Measurements from ENCODE around the gene CENPS. TPM values are rescaled to one million over a fixed set of nuclear protein-coding genes. Genes with fewer than 3 reads are reported as not detected.

Gene CENPS
- total RNA-seq, 1 experiment from 2014 or later = 17.8 TPM

DNA sequence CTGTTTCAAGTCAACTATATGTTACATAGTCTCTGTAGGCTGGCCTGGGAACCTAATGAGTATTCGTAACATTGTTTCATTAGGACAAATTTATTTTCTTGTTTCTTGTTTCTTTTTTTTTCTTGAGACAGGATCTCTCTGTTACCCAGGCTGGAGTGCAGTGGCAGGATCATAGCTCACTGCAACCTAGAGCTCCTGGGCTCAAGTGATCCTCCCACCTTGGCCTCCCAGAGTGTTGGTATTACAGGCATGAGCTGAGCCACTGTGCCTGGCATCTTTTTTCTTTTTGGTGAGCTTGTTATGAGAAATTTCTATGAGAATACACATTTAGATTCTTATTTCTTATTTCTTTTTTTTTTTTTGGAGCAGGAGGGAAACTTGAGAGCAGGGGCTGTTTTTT lies 6.8 kb downstream of the CENPS start:
- Mint-ChIP-seq H3K4me3 (no peak overlapping the region), H3K4me1 (0 out of 4 replicates have a peak, but pooled peaks cover 0 to 3% of the 10 kb centered on the region in 2 experiments), H3K36me3 (ENCODE audit: insufficient read depth in 1 of 3, low read depth in 3 of 3) (peaks cover 0 to 4% (median 0%) of the 10 kb centered on the region in 3 experiments; a peak in 3 of 7 replicates), H3K9me3 (no peaks in the 10 kb centered on the region), H3K27ac (peak overlapping the region in 1 of 3 experiments; percentile 23; a peak in 1 of 7 replicates), H3K27me3 (ENCODE audit: low read depth) (no peaks in the 10 kb centered on the region)
- H3K79me2 ChIP-seq (ENCODE audit: insufficient read depth, low read length) = no peaks in the 10 kb centered on the region
- H3K56ac ChIP-seq (ENCODE audit: insufficient read length, low read depth, low read length) = no peak overlapping the region
- H3K4ac ChIP-seq (ENCODE audit: low read depth, low read length) = no peak overlapping the region
- no peak overlapping the region for H4K91ac ChIP-seq (ENCODE audit: insufficient read length, low read depth, low read length)
- H3K23ac ChIP-seq (ENCODE audit: insufficient read length, low read depth, low read length) = no peak overlapping the region
- no peak overlapping the region for H3K4me2 ChIP-seq (ENCODE audit: insufficient read depth, insufficient read length, low read length)
- no peak overlapping the region for H2AFZ ChIP-seq (ENCODE audit: low read length)
- H3K27ac ChIP-seq (ENCODE audit: insufficient read length, low read depth, low read length) = no peak overlapping the region
- no peak overlapping the region for H2AK5ac ChIP-seq (ENCODE audit: insufficient read length, low read length)
- H3K14ac ChIP-seq (ENCODE audit: insufficient read depth, low read length) = no peak overlapping the region
- DNase-seq = no peak
- H3T11ph ChIP-seq (ENCODE audit: low read length) = no peak overlapping the region
- H4K5ac ChIP-seq (ENCODE audit: insufficient read length, low read depth, low read length) = no peak overlapping the region
- H4K20me1 ChIP-seq (ENCODE audit: control insufficient read depth, insufficient read depth, insufficient read length) = no peaks in the 10 kb centered on the region
- no peaks in the 10 kb centered on the region for H3K27me3 ChIP-seq (ENCODE audit: insufficient read depth, low read length)
- H3K4me1 ChIP-seq (ENCODE audit: insufficient read depth, low read length) = no peaks in the 10 kb centered on the region
- H3K23me2 ChIP-seq (ENCODE audit: insufficient read length, low read depth, low read length, poor library complexity, severe bottlenecking) = no peaks in the 10 kb centered on the region
- no peaks in the 10 kb centered on the region for H3K79me1 ChIP-seq (ENCODE audit: insufficient read depth, low read depth, low read length, poor library complexity, severe bottlenecking)
- TF ChIP-seq, protein P1, sequence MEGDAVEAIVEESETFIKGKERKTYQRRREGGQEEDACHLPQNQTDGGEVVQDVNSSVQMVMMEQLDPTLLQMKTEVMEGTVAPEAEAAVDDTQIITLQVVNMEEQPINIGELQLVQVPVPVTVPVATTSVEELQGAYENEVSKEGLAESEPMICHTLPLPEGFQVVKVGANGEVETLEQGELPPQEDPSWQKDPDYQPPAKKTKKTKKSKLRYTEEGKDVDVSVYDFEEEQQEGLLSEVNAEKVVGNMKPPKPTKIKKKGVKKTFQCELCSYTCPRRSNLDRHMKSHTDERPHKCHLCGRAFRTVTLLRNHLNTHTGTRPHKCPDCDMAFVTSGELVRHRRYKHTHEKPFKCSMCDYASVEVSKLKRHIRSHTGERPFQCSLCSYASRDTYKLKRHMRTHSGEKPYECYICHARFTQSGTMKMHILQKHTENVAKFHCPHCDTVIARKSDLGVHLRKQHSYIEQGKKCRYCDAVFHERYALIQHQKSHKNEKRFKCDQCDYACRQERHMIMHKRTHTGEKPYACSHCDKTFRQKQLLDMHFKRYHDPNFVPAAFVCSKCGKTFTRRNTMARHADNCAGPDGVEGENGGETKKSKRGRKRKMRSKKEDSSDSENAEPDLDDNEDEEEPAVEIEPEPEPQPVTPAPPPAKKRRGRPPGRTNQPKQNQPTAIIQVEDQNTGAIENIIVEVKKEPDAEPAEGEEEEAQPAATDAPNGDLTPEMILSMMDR (conservative IDR thresholded peaks at IDR 0.05) = no peak
- no peak overlapping the region for H2BK120ac ChIP-seq (ENCODE audit: low read depth, low read length, poor library complexity, severe bottlenecking)
- no peak overlapping the region for H2BK12ac ChIP-seq (ENCODE audit: insufficient read length, low read depth, low read length)
- H4K8ac ChIP-seq (replicated peaks; ENCODE audit: insufficient read length, low read depth, low read length) = no peak overlapping the region
- H3K9me3 ChIP-seq (ENCODE audit: control insufficient read depth, low read depth, low read length) = no peaks in the 10 kb centered on the region
- H3K18ac ChIP-seq (ENCODE audit: insufficient read length, low read depth, low read length) = no peak overlapping the region
- H2BK5ac ChIP-seq (ENCODE audit: insufficient read length, low read length) = no peak overlapping the region
- H3K9ac ChIP-seq (ENCODE audit: extremely low read depth, insufficient read length, low read length) = no peak overlapping the region
- no peak overlapping the region for H2BK15ac ChIP-seq (ENCODE audit: low read depth, low read length)
- WGBS (ENCODE audit: extremely low coverage, insufficient read length, low lambda C conversion rate) = no CpG with 5 or more reads among the region's 1 CpG
- H2BK20ac ChIP-seq (ENCODE audit: low read depth, low read length, poor library complexity, severe bottlenecking) = no peak overlapping the region
